ENCODE measurements around the gene FCHSD2. TPM values are rescaled to one million over a fixed set of nuclear protein-coding genes. Genes with fewer than 3 reads are reported as not detected.

The FCHSD2 gene
- total and polyA plus RNA-seq, 2 donors from 2014 or later: 8.0 to 58.7 TPM

- no peaks in the 10 kb centered on the region for H3K9me3 ChIP-seq (ENCODE audit: control insufficient read depth in 2 of 3, insufficient read depth in 1 of 3, low read length in 3 of 3)
- FAIRE-seq (no peak), DNase-seq (no peak)
- no peaks in the 10 kb centered on the region for H3K4me1 ChIP-seq (ENCODE audit: control insufficient read depth in 2 of 3, insufficient read depth in 2 of 3, low read depth in 1 of 3, low read length in 3 of 3)
- H3K4me3 ChIP-seq (ENCODE audit: low read length in 3 of 3): no peak overlapping the region
- no peak for TF ChIP-seq CTCF (IDR thresholded peaks at IDR 0.05; ENCODE audit: borderline replicate concordance, extremely low read depth, insufficient read depth)
- no peak overlapping the region for H3K27ac ChIP-seq (ENCODE audit: low read depth in 2 of 2, low read length in 2 of 2)
- intact Hi-C loops (cut with DNase I): no loop called here
- peaks cover 2 to 24% (median 10%) of the 10 kb centered on the region in 3 donors for H3K36me3 ChIP-seq (ENCODE audit: control insufficient read depth in 2 of 3, insufficient read depth in 3 of 3, low read length in 3 of 3)
- no peaks in the 10 kb centered on the region for H3K27me3 ChIP-seq (ENCODE audit: control insufficient read depth, insufficient read depth, low read length)
- H3K9ac ChIP-seq (ENCODE audit: low read length in 3 of 3): no peak overlapping the region
Observed at GRCh38 chr11:72885749-72886609, 256.1 kb downstream of the FCHSD2 start.

DNA sequence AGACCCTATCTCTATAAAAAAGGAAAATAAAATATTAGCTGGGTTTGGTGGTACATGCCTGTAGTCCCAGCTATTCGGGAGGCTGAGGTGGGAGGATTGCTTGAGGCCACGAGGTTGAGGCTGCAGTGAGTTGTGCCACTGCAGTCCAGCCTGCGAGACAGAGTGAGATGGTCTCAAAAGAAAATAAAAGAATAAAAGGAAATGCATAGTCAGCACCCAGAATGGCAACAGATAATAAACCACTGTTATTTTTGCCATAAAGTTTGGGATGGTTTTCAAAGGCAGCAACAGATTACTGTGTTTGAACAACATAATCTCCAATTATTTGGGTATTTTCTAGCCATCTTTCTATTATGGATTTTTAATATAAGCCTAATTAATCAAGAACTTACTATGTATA, 266.0 kb downstream of the FCHSD2 start:
- TF ChIP-seq CTCF (IDR thresholded peaks at IDR 0.05; ENCODE audit: borderline replicate concordance, extremely low read depth, insufficient read depth): no peak
- H3K36me3 ChIP-seq (ENCODE audit: control insufficient read depth in 2 of 3, insufficient read depth in 3 of 3, low read length in 3 of 3): no peaks in the 10 kb centered on the region
- DNase-seq (no peak), FAIRE-seq (no peak)
- no peak overlapping the region for H3K27ac ChIP-seq (ENCODE audit: low read depth in 2 of 2, low read length in 2 of 2)
- intact Hi-C loops (cut with DNase I): no loop called here
- H3K4me1 ChIP-seq (ENCODE audit: control insufficient read depth in 2 of 3, insufficient read depth in 2 of 3, low read depth in 1 of 3, low read length in 3 of 3): no peaks in the 10 kb centered on the region
- H3K4me3 ChIP-seq (ENCODE audit: low read length in 3 of 3): no peak overlapping the region
- no peak overlapping the region for H3K9ac ChIP-seq (ENCODE audit: low read length in 3 of 3)
- no peaks in the 10 kb centered on the region for H3K9me3 ChIP-seq (ENCODE audit: control insufficient read depth in 2 of 3, insufficient read depth in 1 of 3, low read length in 3 of 3)
- H3K27me3 ChIP-seq (ENCODE audit: control insufficient read depth, insufficient read depth, low read length): no peaks in the 10 kb centered on the region

GRCh38 chr11:72875736-72876135, 266.4 kb downstream of the FCHSD2 start:
- FAIRE-seq: no peak
- intact Hi-C loops (cut with DNase I): no loop called here
- no peak for TF ChIP-seq CTCF (IDR thresholded peaks at IDR 0.05; ENCODE audit: borderline replicate concordance, extremely low read depth, insufficient read depth)

More at GRCh38 chr11:72875736-72876135, 266.4 kb downstream of the FCHSD2 start:
- Histone ChIP-seq H3K9me3 (ENCODE audit: control insufficient read depth in 2 of 3, insufficient read depth in 1 of 3, low read length in 3 of 3) (no peaks in the 10 kb centered on the region), H3K9ac (ENCODE audit: low read length in 3 of 3) (no peak overlapping the region), H3K27ac (ENCODE audit: low read depth in 2 of 2, low read length in 2 of 2) (no peak overlapping the region), H3K4me3 (ENCODE audit: low read length in 3 of 3) (no peak overlapping the region), H3K36me3 (ENCODE audit: control insufficient read depth in 2 of 3, insufficient read depth in 3 of 3, low read length in 3 of 3) (no peaks in the 10 kb centered on the region), H3K4me1 (ENCODE audit: control insufficient read depth in 2 of 3, insufficient read depth in 2 of 3, low read depth in 1 of 3, low read length in 3 of 3) (no peaks in the 10 kb centered on the region), H3K27me3 (ENCODE audit: control insufficient read depth, insufficient read depth, low read length) (no peaks in the 10 kb centered on the region)
- DNase-seq: no peak

Data from kidney (tissue), 14 donors.